ENCODE measurements around the gene ZFYVE27.

DNA sequence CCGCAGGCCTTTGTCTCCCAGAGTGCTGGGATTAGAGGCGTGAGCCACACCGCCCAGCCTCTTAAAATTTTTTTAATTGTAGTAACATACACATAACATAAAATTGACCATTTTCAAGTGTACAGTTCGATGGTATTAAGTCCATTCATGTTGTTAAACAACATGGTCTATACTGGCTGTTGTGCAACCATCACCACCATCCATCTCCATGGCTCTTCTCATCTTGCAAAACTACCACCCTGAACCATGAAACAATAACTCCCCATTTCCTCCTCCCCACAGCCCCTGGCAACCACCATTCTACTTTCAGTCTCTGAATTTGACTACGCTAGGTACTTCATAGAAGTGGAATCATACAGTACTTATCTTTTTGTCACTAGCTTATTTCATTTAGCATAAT is 7.9 kb upstream of the ZFYVE27 start:
- no peak for TF ChIP-seq POLR2A (IDR thresholded peaks at IDR 0.05)
- TF ChIP-seq, protein P1, sequence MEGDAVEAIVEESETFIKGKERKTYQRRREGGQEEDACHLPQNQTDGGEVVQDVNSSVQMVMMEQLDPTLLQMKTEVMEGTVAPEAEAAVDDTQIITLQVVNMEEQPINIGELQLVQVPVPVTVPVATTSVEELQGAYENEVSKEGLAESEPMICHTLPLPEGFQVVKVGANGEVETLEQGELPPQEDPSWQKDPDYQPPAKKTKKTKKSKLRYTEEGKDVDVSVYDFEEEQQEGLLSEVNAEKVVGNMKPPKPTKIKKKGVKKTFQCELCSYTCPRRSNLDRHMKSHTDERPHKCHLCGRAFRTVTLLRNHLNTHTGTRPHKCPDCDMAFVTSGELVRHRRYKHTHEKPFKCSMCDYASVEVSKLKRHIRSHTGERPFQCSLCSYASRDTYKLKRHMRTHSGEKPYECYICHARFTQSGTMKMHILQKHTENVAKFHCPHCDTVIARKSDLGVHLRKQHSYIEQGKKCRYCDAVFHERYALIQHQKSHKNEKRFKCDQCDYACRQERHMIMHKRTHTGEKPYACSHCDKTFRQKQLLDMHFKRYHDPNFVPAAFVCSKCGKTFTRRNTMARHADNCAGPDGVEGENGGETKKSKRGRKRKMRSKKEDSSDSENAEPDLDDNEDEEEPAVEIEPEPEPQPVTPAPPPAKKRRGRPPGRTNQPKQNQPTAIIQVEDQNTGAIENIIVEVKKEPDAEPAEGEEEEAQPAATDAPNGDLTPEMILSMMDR (IDR thresholded peaks at IDR 0.05), result no peak
- TF ChIP-seq EP300 (IDR thresholded peaks at IDR 0.05), result no peak
